Breast epithelium (tissue), 3 donors: ENCODE results near the gene XPO6.

Experiments
- POLR2AphosphoS5 ChIP-seq, 3 donors: sonication (generic); formaldehyde crosslinking; IDR thresholded peaks; one replicate each; pipeline ENCODE4 v1.6.1; 2017; ENCODE audit warnings: antibody characterized with exemption in 3 of 3
- TF ChIP-seq, protein P1 (sequence below), 3 donors: fragments of 450-650 bp; IDR thresholded peaks; one replicate each; pipeline ENCODE4 v1.5.1; 2016 to 2017; ENCODE audit warnings: antibody characterized with exemption in 3 of 3, mild to moderate bottlenecking in 3 of 3, moderate library complexity in 3 of 3

DNA sequence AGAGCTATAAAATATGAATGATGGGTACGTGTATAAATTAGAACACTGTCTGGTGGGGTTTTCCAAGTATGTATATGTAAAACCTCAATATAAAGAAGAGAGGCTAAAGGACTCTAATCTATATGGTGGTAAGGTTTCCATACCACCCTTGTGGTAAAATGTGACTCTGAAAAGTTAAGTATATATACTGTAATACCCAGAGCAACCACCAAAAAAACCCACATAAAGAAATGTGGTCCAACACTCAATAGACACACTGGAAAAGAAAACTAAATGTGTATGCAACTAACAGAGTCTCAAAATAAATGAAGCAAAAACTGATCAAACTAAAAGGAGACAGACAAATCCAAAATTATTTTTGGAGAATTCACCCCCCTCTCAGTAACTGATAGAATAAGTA lies 72.2 kb downstream of the XPO6 start:
- TF ChIP-seq POLR2AphosphoS5 (IDR thresholded peaks at IDR 0.05) = no peak
- TF ChIP-seq, protein P1, sequence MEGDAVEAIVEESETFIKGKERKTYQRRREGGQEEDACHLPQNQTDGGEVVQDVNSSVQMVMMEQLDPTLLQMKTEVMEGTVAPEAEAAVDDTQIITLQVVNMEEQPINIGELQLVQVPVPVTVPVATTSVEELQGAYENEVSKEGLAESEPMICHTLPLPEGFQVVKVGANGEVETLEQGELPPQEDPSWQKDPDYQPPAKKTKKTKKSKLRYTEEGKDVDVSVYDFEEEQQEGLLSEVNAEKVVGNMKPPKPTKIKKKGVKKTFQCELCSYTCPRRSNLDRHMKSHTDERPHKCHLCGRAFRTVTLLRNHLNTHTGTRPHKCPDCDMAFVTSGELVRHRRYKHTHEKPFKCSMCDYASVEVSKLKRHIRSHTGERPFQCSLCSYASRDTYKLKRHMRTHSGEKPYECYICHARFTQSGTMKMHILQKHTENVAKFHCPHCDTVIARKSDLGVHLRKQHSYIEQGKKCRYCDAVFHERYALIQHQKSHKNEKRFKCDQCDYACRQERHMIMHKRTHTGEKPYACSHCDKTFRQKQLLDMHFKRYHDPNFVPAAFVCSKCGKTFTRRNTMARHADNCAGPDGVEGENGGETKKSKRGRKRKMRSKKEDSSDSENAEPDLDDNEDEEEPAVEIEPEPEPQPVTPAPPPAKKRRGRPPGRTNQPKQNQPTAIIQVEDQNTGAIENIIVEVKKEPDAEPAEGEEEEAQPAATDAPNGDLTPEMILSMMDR (IDR thresholded peaks at IDR 0.05) = no peak
